ENCODE measurements around the gene FOXN3. TPM values are rescaled to one million over a fixed set of nuclear protein-coding genes. Genes with fewer than 3 reads are reported as not detected.

The FOXN3 gene
- total RNA-seq, 4 donors from 2014 or later, result 99.6 to 172 (median 103) TPM

DNA sequence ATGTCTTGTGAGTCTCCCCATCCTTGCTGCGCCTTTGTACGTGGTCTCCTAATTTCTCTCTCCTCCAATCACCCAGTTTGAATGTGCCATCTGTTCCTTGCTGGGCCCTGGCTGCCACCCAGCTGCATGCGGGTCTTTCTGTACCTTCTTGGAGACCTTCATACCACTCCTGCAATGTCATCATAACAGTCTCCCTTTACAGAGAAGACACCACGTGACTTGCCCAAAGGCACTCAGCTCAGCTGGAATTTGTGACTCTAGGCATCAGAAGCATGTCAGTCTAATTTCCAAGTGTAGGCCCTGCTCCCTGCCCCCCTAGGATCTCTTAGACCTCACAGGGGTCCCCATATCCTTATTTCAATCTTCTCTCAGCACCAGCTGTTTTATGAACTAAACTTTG, 308.4 kb downstream of the FOXN3 start:
- Histone ChIP-seq H3K4me3 (no peak overlapping the region), H3K36me3 (no peaks in the 10 kb centered on the region), H3K27me3 (no peaks in the 10 kb centered on the region), H3K27ac (no peak overlapping the region), H3K9me3 (no peaks in the 10 kb centered on the region), H3K4me1 (no peaks in the 10 kb centered on the region)
- ATAC-seq, result no peak
- DNase-seq, result no peak
- no peak for TF ChIP-seq POLR2A (IDR thresholded peaks at IDR 0.05)
- TF ChIP-seq, protein P1, sequence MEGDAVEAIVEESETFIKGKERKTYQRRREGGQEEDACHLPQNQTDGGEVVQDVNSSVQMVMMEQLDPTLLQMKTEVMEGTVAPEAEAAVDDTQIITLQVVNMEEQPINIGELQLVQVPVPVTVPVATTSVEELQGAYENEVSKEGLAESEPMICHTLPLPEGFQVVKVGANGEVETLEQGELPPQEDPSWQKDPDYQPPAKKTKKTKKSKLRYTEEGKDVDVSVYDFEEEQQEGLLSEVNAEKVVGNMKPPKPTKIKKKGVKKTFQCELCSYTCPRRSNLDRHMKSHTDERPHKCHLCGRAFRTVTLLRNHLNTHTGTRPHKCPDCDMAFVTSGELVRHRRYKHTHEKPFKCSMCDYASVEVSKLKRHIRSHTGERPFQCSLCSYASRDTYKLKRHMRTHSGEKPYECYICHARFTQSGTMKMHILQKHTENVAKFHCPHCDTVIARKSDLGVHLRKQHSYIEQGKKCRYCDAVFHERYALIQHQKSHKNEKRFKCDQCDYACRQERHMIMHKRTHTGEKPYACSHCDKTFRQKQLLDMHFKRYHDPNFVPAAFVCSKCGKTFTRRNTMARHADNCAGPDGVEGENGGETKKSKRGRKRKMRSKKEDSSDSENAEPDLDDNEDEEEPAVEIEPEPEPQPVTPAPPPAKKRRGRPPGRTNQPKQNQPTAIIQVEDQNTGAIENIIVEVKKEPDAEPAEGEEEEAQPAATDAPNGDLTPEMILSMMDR (IDR thresholded peaks at IDR 0.05 in 4 of 5, conservative IDR thresholded peaks at IDR 0.05 in 1 of 5), result no peak
- in situ Hi-C loops (cut with MboI; ENCODE audit: low sequenced_read_pairs in 4 of 4) (no loop called here), intact Hi-C loops (cut with DNase I; ENCODE audit: low total_unique reads) (no loop called here)

DNA sequence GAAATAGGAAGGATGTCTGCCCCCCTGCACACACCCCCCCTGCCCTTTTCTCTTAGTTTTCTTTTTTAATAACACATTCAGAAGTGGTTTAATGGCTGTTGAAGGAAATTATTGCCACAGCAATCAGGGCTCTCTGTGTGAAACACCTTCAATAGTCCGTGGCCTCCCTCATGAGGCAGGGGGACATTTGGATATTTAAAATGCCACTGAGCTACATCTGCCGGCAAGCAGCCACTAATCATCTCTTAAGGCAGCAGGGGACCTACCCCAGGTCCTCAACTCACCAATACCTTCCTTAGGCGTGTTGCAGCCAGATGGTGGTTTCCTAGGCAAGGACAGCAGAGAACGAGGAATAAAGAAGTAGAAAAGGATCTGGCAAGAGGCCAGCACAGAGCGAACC, 309.4 kb downstream of the FOXN3 start:
- Histone ChIP-seq H3K4me1 (no peaks in the 10 kb centered on the region), H3K9me3 (no peaks in the 10 kb centered on the region), H3K4me3 (no peak overlapping the region), H3K27ac (no peak overlapping the region), H3K27me3 (no peaks in the 10 kb centered on the region), H3K36me3 (no peaks in the 10 kb centered on the region)
- intact Hi-C loops (cut with DNase I; ENCODE audit: low total_unique reads) (no loop called here), in situ Hi-C loops (cut with MboI; ENCODE audit: low sequenced_read_pairs in 4 of 4) (no loop called here)
- ATAC-seq (no peak), DNase-seq (no peak)
- TF ChIP-seq POLR2A (IDR thresholded peaks at IDR 0.05), result no peak
- TF ChIP-seq, protein P1 (IDR thresholded peaks at IDR 0.05 in 4 of 5, conservative IDR thresholded peaks at IDR 0.05 in 1 of 5), result no peak

All from gastrocnemius medialis (tissue), 4 donors.